NB4 (cell line): ENCODE measurements around the gene DCC.

Experiments used
- DNase-seq: peaks from one replicate; pipeline ENCODE4 v3.0.0; 2010; ENCODE audit warnings: low read depth
- H3K4me3 ChIP-seq: one replicate; pipeline ENCODE4 v1.5.1; 2011; ENCODE audit warnings: mild to moderate bottlenecking, low read depth, low read length, moderate library complexity
- MYC ChIP-seq: IDR thresholded peaks from 2 replicates; pipeline ENCODE4 v1.6.1; 2011; ENCODE audit warnings: low read depth, low read length
- POLR2A ChIP-seq: IDR thresholded peaks from 2 replicates; pipeline ENCODE4 v1.6.1; 2011; ENCODE audit warnings: mild to moderate bottlenecking; ENCODE audit not compliant: insufficient read length; ENCODE audit errors: extremely low read depth
- TF ChIP-seq, protein P1 (sequence below): IDR thresholded peaks from 2 replicates; pipeline ENCODE4 v1.6.1; 2011; ENCODE audit warnings: low read depth, low read length
- TF ChIP-seq, protein P2 (sequence below): IDR thresholded peaks from one replicate; pipeline ENCODE4 v1.5.1; 2012; ENCODE audit warnings: low read depth, low read length

The DCC gene

DNA sequence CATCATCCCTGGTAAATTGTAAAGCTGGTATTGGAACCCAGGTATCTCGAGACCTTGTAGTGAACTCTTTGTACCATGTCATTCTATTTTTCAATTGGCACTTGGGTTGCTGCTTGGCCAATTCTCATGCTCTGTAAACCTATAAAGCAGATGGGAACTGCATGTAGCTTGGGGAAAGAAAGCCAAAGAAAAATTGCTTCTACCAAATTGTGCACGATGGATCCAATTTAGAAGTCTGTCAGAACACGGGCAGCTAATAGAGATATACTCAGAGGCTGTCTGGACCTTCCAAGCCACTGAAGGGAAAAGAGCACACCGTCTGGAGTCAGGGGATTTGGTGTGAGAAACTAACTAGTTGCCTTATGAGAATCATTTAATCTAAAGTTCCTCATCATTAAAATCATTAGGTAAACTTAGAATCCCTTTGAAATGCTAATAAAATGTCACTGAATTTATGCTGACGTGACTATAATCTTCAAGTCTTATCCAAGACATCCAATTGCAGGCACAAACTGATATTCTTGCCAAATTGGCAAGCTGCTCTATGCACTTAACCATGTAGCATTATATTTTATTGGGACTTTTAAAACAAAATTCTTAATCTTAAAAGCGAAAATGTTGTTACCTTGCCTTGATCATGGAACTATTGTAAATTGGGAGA lies 206.8 kb downstream of the DCC start:
- H3K4me3 ChIP-seq: no peak overlapping the region
- TF ChIP-seq POLR2A (no peak), MYC (no peak)
- TF ChIP-seq, protein P1, sequence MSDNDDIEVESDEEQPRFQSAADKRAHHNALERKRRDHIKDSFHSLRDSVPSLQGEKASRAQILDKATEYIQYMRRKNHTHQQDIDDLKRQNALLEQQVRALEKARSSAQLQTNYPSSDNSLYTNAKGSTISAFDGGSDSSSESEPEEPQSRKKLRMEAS: no peak
- TF ChIP-seq, protein P2, sequence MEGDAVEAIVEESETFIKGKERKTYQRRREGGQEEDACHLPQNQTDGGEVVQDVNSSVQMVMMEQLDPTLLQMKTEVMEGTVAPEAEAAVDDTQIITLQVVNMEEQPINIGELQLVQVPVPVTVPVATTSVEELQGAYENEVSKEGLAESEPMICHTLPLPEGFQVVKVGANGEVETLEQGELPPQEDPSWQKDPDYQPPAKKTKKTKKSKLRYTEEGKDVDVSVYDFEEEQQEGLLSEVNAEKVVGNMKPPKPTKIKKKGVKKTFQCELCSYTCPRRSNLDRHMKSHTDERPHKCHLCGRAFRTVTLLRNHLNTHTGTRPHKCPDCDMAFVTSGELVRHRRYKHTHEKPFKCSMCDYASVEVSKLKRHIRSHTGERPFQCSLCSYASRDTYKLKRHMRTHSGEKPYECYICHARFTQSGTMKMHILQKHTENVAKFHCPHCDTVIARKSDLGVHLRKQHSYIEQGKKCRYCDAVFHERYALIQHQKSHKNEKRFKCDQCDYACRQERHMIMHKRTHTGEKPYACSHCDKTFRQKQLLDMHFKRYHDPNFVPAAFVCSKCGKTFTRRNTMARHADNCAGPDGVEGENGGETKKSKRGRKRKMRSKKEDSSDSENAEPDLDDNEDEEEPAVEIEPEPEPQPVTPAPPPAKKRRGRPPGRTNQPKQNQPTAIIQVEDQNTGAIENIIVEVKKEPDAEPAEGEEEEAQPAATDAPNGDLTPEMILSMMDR: no peak
- DNase-seq: no peak

DNA sequence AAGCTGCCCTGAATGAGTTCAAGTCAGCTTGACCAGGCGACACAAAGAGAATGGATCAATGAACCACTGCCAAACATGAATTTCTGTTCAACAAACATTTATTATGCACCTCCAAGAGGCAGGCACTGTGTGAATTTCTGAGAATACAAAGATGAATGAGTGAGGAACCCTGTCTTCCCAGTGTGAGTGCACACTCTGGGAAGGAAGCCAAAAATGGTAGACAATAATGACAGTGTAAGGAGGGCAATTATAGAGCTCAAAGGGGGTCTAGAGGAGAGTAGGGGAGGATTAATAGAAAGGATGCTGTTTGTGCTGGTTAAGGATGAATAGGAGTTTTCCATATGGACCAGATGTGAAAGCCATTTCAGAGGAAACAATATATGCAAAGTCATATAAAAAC lies 213.4 kb downstream of the DCC start:
- TF ChIP-seq, protein P2: no peak
- TF ChIP-seq MYC: no peak
- TF ChIP-seq, protein P1: no peak
- no peak for TF ChIP-seq POLR2A
- H3K4me3 ChIP-seq: no peak overlapping the region
- DNase-seq: no peak

DNA sequence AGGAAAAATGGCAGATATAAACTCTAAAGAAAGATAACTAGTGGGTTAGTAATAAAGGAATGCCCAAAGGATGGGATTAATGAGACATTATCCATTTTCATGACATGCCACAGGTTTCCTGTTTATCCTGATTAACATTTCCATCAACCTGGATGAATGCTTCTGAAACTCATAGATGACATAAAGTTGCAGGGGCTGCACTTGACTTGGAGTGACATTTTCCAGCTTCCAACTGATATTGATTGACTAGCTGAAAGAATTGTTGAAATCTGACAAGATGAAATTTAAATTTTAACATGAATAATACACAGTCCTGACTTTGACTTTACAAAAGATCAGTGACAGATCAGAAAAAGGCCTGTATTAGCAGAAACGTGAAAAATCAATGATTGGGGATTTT lies 214.2 kb downstream of the DCC start:
- DNase-seq: no peak
- TF ChIP-seq, protein P2: no peak
- TF ChIP-seq MYC (no peak), POLR2A (no peak)
- TF ChIP-seq, protein P1: no peak
- H3K4me3 ChIP-seq: no peak overlapping the region

DNA sequence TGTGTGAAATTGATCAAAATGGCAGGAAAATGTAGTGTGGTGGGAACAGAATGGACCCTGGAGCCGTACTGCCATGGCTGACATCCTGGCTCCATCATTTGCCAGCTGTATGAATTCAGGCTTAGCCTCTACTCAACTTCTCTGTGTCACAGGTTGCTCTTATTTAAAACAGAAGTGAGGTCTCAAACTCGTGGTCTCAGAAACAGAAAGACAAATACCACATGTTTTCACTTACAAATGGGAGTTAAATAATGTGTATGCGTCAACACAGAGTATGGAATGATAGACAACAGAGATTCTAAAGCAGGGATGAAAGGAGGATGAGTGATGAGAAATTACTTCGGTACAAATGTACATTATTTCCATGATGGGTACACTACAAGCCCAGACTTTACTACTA lies 227.4 kb downstream of the DCC start:
- DNase-seq: no peak
- TF ChIP-seq POLR2A (no peak), MYC (no peak)
- TF ChIP-seq, protein P2: no peak
- TF ChIP-seq, protein P1: no peak
- H3K4me3 ChIP-seq: no peak overlapping the region

DNA sequence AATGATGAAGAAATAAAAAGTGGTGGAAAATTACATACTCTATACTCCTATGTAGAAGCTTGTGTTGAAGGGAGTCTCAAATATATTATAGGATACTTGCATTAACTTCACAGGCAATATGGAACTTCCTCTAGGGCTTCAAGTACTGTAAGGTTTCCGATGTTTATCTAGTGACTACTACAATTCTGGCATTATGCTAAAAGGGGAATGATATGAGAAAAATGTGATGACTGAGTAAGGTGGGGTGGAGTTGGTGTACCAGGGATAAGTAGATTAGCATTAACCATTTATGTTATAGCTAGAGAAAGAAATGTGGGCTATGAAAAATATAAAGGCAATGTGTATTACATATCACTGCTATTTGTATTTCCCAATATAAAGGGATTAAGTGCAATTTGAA lies 229.5 kb downstream of the DCC start:
- no peak overlapping the region for H3K4me3 ChIP-seq
- no peak for DNase-seq
- TF ChIP-seq MYC (no peak), POLR2A (no peak)
- TF ChIP-seq, protein P1: no peak
- TF ChIP-seq, protein P2: no peak
